Ishikawa (cell line): ENCODE results near the gene LRCOL1.

Experiments used
- CEBPB ChIP-seq: IDR thresholded peaks from 2 replicates; pipeline ENCODE4 v1.6.1; 2012
- CREB1 ChIP-seq: IDR thresholded peaks from 2 replicates; pipeline ENCODE4 v1.6.1; 2012; ENCODE audit warnings: low read depth
- EGR1 ChIP-seq: IDR thresholded peaks from 2 replicates; pipeline ENCODE4 v1.6.1; 2012
- EP300 ChIP-seq: IDR thresholded peaks from 2 replicates; pipeline ENCODE4 v1.6.1; 2012; ENCODE audit warnings: borderline replicate concordance
- FOXM1 ChIP-seq: IDR thresholded peaks from 2 replicates; pipeline ENCODE4 v1.6.1; 2012; ENCODE audit warnings: low read depth, borderline replicate concordance
- MAX ChIP-seq: IDR thresholded peaks from 2 replicates; pipeline ENCODE4 v1.6.1; 2012
- NFIC ChIP-seq: IDR thresholded peaks from 2 replicates; pipeline ENCODE4 v1.6.1; 2012
- RAD21 ChIP-seq: IDR thresholded peaks from 2 replicates; pipeline ENCODE4 v1.6.1; 2012; ENCODE audit warnings: low read depth
- REST ChIP-seq: IDR thresholded peaks from 2 replicates; pipeline ENCODE4 v1.6.1; 2012; ENCODE audit warnings: low read depth, mild to moderate bottlenecking
- TAF1 ChIP-seq: IDR thresholded peaks from 2 replicates; pipeline ENCODE4 v1.6.1; 2012; ENCODE audit warnings: low read depth, mild to moderate bottlenecking
- TEAD4 ChIP-seq: IDR thresholded peaks from 2 replicates; pipeline ENCODE4 v1.6.1; 2012
- YY1 ChIP-seq: IDR thresholded peaks from 2 replicates; pipeline ENCODE4 v1.6.1; 2012; ENCODE audit warnings: low read depth
- ZBTB7A ChIP-seq: IDR thresholded peaks from 2 replicates; pipeline ENCODE4 v1.6.1; 2012; ENCODE audit warnings: low read depth

GRCh38 chr12:132591107-132591935 is 19.1 kb downstream of the LRCOL1 start:
- TF ChIP-seq MAX = no peak
- TF ChIP-seq EP300 = no peak
- no peak for TF ChIP-seq CEBPB
- no peak for TF ChIP-seq RAD21
- TF ChIP-seq REST = no peak
- no peak for TF ChIP-seq FOXM1
- no peak for TF ChIP-seq ZBTB7A
- no peak for TF ChIP-seq YY1
- no peak for TF ChIP-seq EGR1
- TF ChIP-seq NFIC = no peak
- TF ChIP-seq TEAD4 = no peak
- TF ChIP-seq CREB1 = no peak
- no peak for TF ChIP-seq TAF1
